ENCODE measurements around the gene ACADVL. TPM values are rescaled to one million over a fixed set of nuclear protein-coding genes. Genes with fewer than 3 reads are reported as not detected.
A peak's percentile ranks its signal among the peaks of the same experiment; 100 is the strongest.

ACADVL gene
- total RNA-seq, 1 experiment from 2014 or later: 558 TPM

DNA sequence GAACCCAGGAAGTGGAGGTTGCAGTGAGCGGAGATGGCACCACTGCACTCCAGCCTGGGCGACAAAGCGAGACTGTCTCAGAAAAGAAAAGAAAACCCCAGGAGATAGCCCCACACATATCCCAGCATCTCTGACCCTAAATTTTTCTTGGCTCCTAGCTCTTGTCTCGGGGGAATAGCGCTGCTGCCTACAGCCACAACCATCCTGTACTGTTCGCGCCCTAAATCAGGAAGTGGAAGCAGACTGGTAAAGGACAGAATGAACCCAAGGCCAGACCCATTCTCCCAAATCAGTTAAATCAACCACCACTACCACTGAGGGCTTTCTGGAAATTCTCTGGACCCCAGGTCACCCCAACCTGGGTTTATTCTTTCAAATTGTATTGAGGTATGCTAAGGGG is 30.1 kb downstream of the ACADVL start:
- H3K9me2 ChIP-seq (replicated peaks; ENCODE audit: low read length): no peaks in the 10 kb centered on the region
- no peak for DNase-seq
- H4K20me1 ChIP-seq (ENCODE audit: low read length): 0 out of 2 replicates have a peak, but pooled peaks cover 5% of the 10 kb centered on the region
- intact Hi-C loops (cut with micrococcal nuclease): no loop called here
- H3K4me3 ChIP-seq (ENCODE audit: low read length): peak overlapping the region; percentile 92
- peaks cover 72% of the 10 kb centered on the region for H3K79me2 ChIP-seq (ENCODE audit: low read length)
- peak overlapping the region; percentile 96 for H3K9ac ChIP-seq (ENCODE audit: low read length)
- H2AFZ ChIP-seq (ENCODE audit: low read length): no peak overlapping the region
- peaks cover 21% of the 10 kb centered on the region for H3K4me1 ChIP-seq (ENCODE audit: insufficient read depth, low read length)
- TF ChIP-seq EZH2phosphoT487 (IDR thresholded peaks at IDR 0.05; ENCODE audit: borderline replicate concordance, low read length) (no peak), EZH2 (IDR thresholded peaks at IDR 0.05; ENCODE audit: low read length, unreplicated experiment) (no peak), CTCF (conservative IDR thresholded peaks at IDR 0.05; ENCODE audit: low read depth, low read length) (no peak)
- no TSS peak for BruUV-seq (replicated peaks)
- peak overlapping the region; percentile 93 for H3K4me2 ChIP-seq (ENCODE audit: low read length)
- no peak overlapping the region for H3K27ac ChIP-seq (ENCODE audit: low read length)
- ATAC-seq: no peak
- POLR2A ChIA-PET (ENCODE audit: unreplicated experiment): interaction anchor here (0.6 kb wide), 2 partner anchors 17 to 25 kb away, joined by 3 read pairs; no protein-coding TSS in a partner anchor
- H3K9me3 ChIP-seq (ENCODE audit: low read length): no peaks in the 10 kb centered on the region
- no peaks in the 10 kb centered on the region for H3K27me3 ChIP-seq (ENCODE audit: low read length)
- peaks cover 7% of the 10 kb centered on the region; the same call in 1 of the 2 replicates for H3K36me3 ChIP-seq (ENCODE audit: low read depth, low read length)
- H3F3A ChIP-seq (ENCODE audit: low read length, unreplicated experiment): no peaks in the 10 kb centered on the region
- CTCF ChIA-PET: no interaction called here

DNA sequence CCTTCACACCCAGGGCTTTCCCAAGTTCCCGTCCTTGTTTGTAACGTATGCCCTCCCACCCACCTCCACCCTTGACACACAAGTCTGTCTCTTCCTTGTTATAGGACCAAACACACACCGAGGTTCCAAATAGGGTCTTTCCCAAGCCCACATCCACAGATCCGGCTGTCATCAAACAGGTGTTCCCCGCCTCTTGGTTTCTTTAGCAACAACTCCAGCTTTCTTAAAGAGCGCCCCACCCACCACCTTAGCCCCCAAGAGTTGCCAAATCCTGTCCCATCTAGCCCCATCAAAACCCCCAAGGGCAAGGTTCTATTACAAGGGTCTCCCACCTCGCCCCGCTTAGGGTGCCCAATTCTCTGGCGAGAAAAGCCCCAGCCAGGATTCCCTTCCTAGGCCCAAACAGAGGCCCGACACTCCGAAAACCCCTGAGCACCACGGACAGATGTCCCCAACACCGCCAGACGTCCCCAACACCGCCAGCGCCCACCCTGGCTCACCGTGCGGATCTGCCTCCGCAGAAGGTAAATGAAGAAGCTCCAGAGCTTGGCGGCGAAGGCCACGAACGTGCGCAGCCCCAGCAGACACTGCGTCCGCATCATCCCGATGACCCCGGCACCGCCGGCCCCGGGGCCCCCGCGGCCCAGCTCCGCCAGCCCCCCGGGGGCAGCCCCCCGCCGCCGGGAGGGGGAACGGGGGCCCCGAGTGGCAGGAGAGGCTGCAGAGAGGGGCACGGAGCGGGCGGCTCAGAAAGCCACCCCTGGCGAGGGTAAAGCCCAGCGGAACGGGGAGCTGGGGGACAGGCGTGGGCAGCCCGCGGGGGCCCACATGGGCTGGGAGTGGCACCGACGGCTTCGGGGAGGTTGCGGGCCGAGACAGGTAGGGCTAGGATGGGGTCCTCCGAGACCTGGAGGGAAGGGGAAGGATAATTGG is 31.2 kb downstream of the ACADVL start:
- ATAC-seq: no peak; the same call in 1 of the 2 replicates
- H3K36me3 ChIP-seq (ENCODE audit: low read depth, low read length): peaks cover 9% of the 10 kb centered on the region; the same call in 1 of the 2 replicates
- BruUV-seq (replicated peaks): no TSS peak
- ChIA-PET POLR2A (ENCODE audit: unreplicated experiment) (interaction anchor here (0.6 kb wide), 1 partner anchor 15 kb away, joined by 3 read pairs; no protein-coding TSS in a partner anchor), CTCF (no interaction called here)
- peak overlapping the region; percentile 96 for H3K27ac ChIP-seq (ENCODE audit: low read length)
- no peaks in the 10 kb centered on the region for H3K9me2 ChIP-seq (replicated peaks; ENCODE audit: low read length)
- H3K9ac ChIP-seq (ENCODE audit: low read length): peak overlapping the region; percentile 96
- peak overlapping the region; percentile 93 for H3K4me2 ChIP-seq (ENCODE audit: low read length)
- 0 out of 2 replicates have a peak, but pooled peaks cover 5% of the 10 kb centered on the region for H4K20me1 ChIP-seq (ENCODE audit: low read length)
- peak overlapping the region; percentile 92 for H3K4me3 ChIP-seq (ENCODE audit: low read length)
- intact Hi-C loops (cut with micrococcal nuclease): no loop called here
- no peaks in the 10 kb centered on the region for H3F3A ChIP-seq (ENCODE audit: low read length, unreplicated experiment)
- TF ChIP-seq EZH2phosphoT487 (IDR thresholded peaks at IDR 0.05; ENCODE audit: borderline replicate concordance, low read length): no peak
- no peaks in the 10 kb centered on the region for H3K9me3 ChIP-seq (ENCODE audit: low read length)
- H2AFZ ChIP-seq (ENCODE audit: low read length): no peak overlapping the region
- H3K79me2 ChIP-seq (ENCODE audit: low read length): peaks cover 77% of the 10 kb centered on the region
- peaks cover 21% of the 10 kb centered on the region for H3K4me1 ChIP-seq (ENCODE audit: insufficient read depth, low read length)
- H3K27me3 ChIP-seq (ENCODE audit: low read length): no peaks in the 10 kb centered on the region
- no peak for DNase-seq

- H2AFZ ChIP-seq (ENCODE audit: low read length): peak within 1 kb of the TSS; percentile 79
- H3K27me3 ChIP-seq (ENCODE audit: low read length): no peaks in the 10 kb centered on the region
- 0 out of 2 replicates have a peak, but pooled peaks cover 5% of the 10 kb centered on the region for H4K20me1 ChIP-seq (ENCODE audit: low read length)
- peak within 1 kb of the TSS; percentile 96 for H3K27ac ChIP-seq (ENCODE audit: low read length)
- ATAC-seq (peak; percentile 92), DNase-seq (peak; percentile 98)
- CTCF ChIA-PET: no interaction called here
- H3K4me3 ChIP-seq (ENCODE audit: low read length): peak within 1 kb of the TSS; percentile 92
- H3K79me2 ChIP-seq (ENCODE audit: low read length): peaks cover 76% of the 10 kb centered on the region
- peak within 1 kb of the TSS; percentile 96 for H3K9ac ChIP-seq (ENCODE audit: low read length)
- no peaks in the 10 kb centered on the region for H3F3A ChIP-seq (ENCODE audit: low read length, unreplicated experiment)
- H3K4me2 ChIP-seq (ENCODE audit: low read length): peak within 1 kb of the TSS; percentile 95
- intact Hi-C loops (cut with micrococcal nuclease): loop anchor here (1.0 to 2.0 kb wide), 2 partner anchors 11 to 29 kb away; partner anchors contain the start of genes CLDN7 and SLC2A4
- H3K9me3 ChIP-seq (ENCODE audit: low read length): no peaks in the 10 kb centered on the region
- H3K4me1 ChIP-seq (ENCODE audit: insufficient read depth, low read length): peaks cover 21% of the 10 kb centered on the region
- POLR2A ChIA-PET (ENCODE audit: unreplicated experiment): no interaction called here
- H3K36me3 ChIP-seq (ENCODE audit: low read depth, low read length): peaks cover 3% of the 10 kb centered on the region; the same call in 1 of the 2 replicates
- BruUV-seq (replicated peaks): no TSS peak
- no peaks in the 10 kb centered on the region for H3K9me2 ChIP-seq (replicated peaks; ENCODE audit: low read length)
- TF ChIP-seq EZH2phosphoT487 (IDR thresholded peaks at IDR 0.05; ENCODE audit: borderline replicate concordance, low read length): no peak
- no peak for TF ChIP-seq EZH2 (IDR thresholded peaks at IDR 0.05; ENCODE audit: low read length, unreplicated experiment)
- TF ChIP-seq CTCF (conservative IDR thresholded peaks at IDR 0.05; ENCODE audit: low read depth, low read length): no peak
These were observed 32.0 kb downstream of the ACADVL start, which contains the start of gene CTDNEP1 for GRCh38 chr17:7251661-7252175. Gene CTDNEP1, minus strand, starts transcription at chr17:7251734. Its CDS starts 438 bp downstream, at chr17:7251296.

Measured in PC-3 (cell line).